NCI-H2107 (cell line): ENCODE measurements around the gene RIPK4.

ENCODE experiments used
- DNase-seq: peaks from one replicate; lab custom pipeline; 2025; lab: John Stamatoyannopoulos, UW

The RIPK4 gene

GRCh38 chr21:41766883-41767605 lies at the start of gene RIPK4:
RIPK4 (minus strand) TSS chr21:41767052; CDS start chr21:41767041, 11 bp downstream.
- DNase-seq, result peak; percentile 84

DNA sequence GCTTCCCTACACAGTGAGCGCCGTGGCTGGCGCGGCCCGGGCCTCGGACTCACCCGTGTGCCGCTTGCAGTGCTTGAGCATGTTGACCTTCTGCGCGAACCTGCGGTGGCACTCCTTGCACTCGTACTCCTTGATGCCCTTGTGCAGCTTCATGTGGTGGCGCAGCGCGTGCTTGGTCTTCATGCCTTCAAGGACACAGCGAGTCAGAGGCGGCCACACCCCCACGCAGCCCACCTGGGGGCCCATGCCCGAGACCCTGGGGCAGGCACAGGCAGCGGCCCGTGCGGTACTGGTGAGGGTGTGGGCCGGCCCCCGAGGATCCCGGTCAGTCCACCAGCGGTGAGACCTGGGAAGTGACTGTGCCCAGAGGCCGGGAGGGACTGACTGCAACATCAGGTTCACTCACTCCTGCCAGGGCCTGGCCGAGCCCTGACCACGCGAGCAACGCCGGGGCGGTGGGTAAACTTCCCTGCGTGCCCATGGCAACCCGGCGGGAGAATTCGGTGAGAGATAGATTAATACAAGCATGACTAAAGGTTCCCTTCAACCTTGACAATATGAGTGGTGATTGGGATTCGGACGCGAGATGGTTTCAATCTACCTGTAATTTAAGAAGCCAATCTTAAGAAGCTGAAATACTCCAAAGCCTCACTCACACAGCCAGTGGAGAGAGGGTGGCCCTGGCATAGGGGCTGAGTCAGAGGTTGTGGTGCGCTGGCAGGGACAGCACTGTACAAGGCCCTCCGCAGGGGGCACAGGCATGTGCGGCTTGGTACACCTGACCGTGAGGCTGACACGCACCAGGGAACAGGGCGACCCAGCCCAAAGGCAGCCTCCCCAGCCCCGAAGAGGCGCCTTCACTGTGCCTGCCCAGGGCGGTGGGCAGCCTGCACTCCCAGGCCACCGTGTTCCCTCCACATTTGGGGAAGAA lies 49.1 kb upstream of the RIPK4 start:
- DNase-seq, result no peak

DNA sequence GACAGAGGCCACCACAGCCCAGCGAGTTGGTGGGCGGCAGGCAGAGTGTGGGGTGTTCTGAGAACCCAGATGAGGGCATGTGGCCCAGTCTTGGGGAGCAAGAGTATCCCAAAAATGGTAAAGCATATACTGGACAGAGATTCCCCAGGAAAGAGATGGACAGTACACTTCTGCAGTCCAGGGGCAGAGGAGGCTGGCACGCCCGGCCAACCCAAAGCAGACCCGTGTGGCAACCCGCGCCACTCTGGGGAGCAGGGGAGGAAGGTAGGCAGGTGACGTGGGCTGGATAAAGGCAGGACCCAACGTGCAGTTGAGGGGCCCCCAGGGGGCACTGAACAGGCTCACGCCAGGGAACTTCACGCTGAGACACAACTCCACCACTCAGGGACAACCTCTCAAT lies 46.4 kb upstream of the RIPK4 start:
- DNase-seq, result no peak

DNA sequence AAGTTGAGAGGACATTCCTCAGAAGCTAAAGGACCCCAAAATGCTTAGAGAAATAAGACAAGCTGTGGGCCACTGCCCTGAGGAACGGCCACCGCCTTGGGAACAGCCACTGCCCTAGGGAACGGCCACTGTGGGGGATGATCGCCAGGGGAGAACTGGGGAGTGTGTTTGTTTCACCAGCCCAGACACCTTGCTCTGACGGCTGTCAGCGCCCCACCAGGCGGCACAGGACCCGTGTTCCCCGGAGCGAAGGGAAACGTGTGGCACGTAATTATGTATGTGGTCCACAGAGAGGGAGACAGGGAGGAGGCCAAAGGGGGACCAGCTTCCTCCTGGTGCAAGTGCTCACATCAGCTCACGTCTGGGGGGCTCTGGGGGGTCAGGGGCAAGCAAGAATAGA lies 45.8 kb upstream of the RIPK4 start:
- no peak for DNase-seq

DNA sequence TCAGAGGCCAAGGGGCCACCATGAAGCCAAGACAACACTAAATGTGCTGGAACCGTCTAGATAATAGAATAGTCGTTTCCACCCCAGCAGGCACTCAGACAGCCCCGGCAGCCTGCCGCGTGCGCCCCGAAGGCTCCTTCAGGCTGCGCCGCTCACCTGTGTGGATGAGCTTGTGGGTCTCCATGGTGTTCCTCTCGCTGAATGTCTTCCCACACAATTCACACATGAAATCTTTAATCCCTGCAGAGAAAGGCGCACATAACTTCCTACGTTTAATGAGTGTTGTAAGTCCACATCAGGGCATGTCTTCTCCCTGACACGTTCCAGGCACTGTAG lies 43.7 kb upstream of the RIPK4 start:
- no peak for DNase-seq

GRCh38 chr21:41809891-41810596 lies 43.2 kb upstream of the RIPK4 start:
- DNase-seq, result no peak

- DNase-seq, result no peak
Observed at GRCh38 chr21:41808846-41809245, 42.0 kb upstream of the RIPK4 start.

GRCh38 chr21:41808094-41808493 lies 41.2 kb upstream of the RIPK4 start:
- no peak for DNase-seq

DNA sequence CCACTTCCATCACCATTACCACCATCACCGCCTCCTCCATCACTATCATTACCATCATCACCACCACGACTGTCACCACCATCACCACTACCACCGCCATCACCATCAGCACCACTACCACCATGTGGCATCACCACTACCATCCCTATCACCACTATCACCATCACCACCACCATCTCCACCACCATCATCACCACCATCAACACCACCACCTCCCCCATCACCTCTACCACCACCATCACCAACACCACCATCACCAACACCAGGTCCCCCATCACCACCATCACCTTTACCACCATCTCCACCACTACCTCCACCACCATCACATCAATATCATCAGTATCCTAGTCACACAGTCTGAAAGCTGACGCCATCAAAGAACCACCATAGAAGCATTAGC lies 39.9 kb upstream of the RIPK4 start:
- DNase-seq, result no peak

DNA sequence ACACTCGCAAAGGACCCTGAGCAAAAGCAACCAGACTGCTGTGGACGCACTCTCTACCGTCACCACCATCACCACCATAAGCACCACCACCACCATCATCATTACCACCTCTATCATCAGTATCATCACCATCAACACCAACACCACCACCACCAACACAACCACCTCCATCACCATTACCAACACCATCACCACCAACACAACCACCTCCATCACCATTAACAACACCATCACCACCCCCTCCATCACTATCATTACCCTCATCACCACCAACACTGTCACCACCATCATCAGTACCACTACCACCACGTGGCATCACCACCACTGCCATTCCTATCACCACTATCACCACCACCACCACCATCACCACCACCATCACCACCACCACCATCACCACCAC lies 38.8 kb upstream of the RIPK4 start:
- no peak for DNase-seq

DNA sequence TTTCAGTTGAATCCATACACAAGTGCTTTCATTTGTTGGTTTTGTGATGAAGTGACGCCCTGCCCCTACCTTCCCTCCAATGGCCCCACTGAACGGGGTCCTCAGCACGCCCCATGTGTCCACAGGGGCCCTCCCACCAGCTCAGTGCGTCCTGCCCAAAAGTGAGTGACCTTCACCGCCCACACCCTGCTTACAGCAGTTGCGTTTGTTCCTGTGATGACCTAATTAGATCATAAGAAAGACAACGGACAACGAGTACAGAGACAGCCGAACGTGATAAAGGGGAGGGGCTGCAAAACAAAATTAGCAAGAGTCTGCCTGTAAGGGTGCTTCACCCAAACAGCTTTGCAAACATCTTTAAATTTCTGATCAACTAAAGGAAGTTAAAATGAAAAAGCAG lies 38.2 kb upstream of the RIPK4 start:
- no peak for DNase-seq

GRCh38 chr21:41804381-41804780 lies 37.5 kb upstream of the RIPK4 start:
- DNase-seq, result no peak

- DNase-seq, result no peak
Observed at GRCh38 chr21:41803316-41803715, 36.5 kb upstream of the RIPK4 start.

DNA sequence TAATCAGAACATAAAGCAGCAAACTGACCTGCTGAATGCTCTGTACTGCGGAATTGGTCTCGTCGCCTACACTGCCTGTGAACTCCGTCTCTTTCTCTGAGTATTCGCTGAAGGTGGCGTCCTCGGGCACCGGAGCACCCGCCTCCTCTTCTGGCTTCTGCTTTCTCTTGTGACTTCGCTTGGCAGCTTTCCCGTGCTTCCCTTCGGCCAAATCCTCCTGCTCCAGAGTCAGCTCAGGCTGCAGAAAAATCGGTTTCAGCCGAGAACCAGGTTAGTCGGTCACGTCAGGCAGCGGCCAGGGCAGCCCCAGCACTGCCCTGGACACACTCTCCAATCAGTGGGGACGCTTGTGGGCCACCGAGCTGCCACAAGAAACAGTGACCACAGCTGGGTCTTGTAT lies 35.8 kb upstream of the RIPK4 start:
- DNase-seq, result no peak

GRCh38 chr21:41802198-41802584 lies 35.3 kb upstream of the RIPK4 start:
- DNase-seq, result no peak

DNA sequence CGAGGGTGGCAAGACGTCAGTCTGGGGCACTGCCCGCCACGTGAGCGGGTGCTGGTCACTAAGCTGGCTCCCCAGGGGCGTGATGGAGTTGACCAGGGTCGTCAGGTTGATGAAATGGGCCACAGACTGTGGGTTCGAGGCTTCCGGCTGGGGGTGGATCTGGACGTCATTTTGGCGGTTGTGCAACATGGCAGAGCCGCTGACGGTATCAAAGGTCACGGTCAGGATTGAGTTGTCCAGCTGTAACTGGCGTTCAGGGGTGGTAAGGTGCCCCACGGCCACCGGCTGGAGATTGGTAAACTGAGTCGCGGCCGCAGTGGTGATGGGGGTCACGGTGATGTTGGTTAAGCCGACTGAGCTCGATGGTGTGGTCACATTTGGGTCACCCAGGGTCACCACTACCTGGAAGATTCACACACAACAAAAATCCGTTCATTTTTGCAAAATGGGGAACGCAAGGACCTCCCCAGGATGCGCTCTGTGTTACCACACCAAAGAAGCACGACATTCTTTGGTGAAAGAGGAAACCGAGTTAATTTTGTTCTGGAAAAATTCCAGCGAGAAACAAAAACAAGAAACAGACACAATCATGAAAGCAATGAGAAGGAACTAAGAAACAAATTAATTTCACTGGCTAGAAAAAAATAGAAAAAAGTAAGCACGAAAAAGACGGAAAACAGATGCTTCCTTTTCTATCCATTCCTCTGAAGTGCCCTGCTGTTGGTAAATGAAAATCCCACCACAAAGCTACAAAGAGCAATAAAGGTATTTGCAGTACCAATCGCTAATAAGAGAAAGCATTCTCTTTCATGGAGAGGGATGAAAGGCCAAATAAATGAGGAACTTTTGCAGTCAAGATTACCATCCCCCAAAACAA lies 34.7 kb upstream of the RIPK4 start:
- no peak for DNase-seq

GRCh38 chr21:41800425-41801320 lies 33.8 kb upstream of the RIPK4 start:
- DNase-seq, result no peak

DNA sequence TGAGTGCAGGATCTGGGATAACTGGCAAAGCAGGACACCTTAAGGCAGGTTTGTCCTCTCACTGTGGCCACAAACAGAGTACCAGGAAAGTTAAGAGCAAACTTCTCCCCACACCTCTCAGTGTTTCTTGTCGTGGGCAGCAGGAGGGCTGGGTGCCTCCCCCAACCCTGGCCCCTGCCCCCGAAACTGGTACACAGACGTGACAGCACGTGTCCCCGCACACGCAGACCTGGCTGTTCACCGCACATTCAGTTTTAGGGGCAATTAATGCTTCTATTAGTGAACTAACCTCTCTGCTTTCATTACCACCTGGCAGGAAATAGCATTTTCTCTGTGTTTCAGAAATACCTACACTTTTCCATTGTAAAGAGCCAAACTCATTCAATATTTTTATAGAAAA lies 32.9 kb upstream of the RIPK4 start:
- no peak for DNase-seq

DNA sequence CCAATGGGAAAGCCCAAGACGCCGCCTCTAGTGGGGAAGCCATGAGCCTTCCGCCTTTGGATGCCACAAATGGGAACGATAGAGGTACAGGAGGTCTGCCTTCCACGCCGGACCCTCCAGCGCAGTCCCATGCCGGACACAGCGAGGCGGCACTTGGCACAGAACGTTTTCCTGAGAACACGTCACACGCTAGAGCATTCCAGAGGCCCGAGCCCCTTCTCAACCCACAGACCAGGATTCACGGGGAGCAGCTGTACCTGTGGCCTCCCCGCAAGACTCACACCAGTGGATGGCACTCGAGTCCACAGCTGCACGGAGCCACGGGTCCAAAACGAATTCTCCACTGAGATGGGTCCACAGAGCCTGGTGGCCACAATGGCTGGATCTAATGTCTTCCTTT lies 31.5 kb upstream of the RIPK4 start:
- no peak for DNase-seq

DNA sequence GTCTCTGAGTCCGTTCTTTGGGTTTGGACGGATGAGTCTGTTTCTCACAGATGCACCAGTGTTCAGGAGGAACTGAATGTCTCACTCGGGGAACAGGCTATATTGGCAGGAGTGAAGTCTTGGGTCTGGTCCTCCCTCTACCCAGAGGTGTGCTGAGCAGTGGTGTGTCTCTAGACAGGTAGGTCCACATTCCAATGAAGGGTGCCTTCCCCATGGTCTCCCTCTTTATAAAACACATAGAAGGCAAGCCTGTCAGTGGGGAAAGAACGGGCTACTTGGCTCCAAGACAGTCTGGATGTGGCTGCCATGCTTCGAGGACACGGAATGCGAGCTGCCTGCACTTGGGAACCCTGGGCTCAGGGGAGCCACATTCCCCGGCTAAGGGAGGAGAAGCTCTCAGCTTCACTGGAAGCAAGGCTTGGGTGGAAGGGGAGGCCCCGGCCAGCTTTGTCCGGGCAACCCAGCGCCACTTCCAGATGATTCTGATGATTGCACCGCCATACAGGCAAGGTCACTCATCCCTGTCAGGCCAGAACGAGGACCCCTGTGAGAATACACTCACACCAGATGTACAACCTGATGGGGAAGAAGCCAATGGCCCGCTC lies 29.7 kb upstream of the RIPK4 start:
- DNase-seq, result no peak
